T-helper 22 cell (primary cell): Measurements from ENCODE around the gene OR6N2.

Experiments used
- DNase-seq: peaks from one replicate; pipeline ENCODE4 v3.0.0-alpha.2; 2020; ENCODE audit warnings: low read depth

The OR6N2 gene, protein sequence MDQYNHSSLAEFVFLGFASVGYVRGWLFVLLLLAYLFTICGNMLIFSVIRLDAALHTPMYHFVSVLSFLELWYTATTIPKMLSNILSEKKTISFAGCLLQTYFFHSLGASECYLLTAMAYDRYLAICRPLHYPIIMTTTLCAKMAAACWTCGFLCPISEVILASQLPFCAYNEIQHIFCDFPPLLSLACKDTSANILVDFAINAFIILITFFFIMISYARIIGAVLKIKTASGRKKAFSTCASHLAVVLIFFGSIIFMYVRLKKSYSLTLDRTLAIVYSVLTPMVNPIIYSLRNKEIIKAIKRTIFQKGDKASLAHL

GRCh38 chr1:158781104-158781503 lies at the start of gene OR6N2:
TSS of gene OR6N2 (minus strand) at chr1:158781204. CDS start at chr1:158777635, 3,569 bp downstream.
- no peak for DNase-seq

- no peak for DNase-seq
Measured at GRCh38 chr1:158830074-158830677, 49.2 kb upstream of the OR6N2 start.

- DNase-seq, result no peak
Measured at GRCh38 chr1:158821723-158822122, 40.7 kb upstream of the OR6N2 start.

GRCh38 chr1:158819461-158820443 lies 38.7 kb upstream of the OR6N2 start:
- DNase-seq, result no peak

- no peak for DNase-seq
Measured at GRCh38 chr1:158818975-158819431, 38.0 kb upstream of the OR6N2 start.

GRCh38 chr1:158818560-158818959 lies 37.6 kb upstream of the OR6N2 start:
- DNase-seq, result no peak

- DNase-seq, result no peak
Measured at GRCh38 chr1:158814970-158815369, 34.0 kb upstream of the OR6N2 start.

DNA sequence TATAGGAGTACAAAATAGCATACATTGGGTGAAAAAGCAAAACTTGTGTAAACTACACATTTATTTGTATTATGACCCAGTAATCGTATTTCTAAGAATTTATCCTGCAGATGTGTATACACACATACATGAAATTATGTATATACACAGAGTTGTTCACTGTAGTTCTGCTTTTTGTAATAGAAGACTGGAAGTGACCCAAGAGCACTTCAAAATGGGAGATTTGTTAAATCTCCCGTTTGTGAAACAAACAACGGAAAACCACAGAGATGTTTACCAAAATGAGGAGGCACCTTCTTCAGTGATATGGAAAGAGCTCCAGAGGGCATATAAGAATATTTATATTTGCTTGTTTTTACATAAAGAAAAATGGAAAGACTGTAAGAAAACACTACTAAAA lies 32.2 kb upstream of the OR6N2 start:
- no peak for DNase-seq

DNA sequence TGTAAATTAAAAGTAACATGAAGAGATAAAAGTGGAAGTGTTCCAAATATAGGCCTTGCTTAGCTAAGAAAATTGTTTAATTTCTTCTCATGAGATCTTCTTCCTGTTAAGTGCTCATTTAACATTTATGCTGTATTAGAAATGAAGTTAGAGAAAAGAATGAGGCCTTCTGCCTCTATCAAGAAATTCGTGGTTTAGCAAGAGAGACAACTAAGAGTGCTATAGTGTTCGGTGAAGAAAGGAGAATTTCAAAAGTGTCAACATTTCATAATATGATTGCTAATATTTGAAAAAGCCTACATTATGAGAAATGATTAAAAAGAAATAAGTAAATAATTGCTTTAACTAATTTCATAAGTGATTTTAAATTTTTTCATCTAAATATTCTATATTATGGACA lies 31.3 kb upstream of the OR6N2 start:
- DNase-seq, result no peak

GRCh38 chr1:158810311-158810710 lies 29.3 kb upstream of the OR6N2 start:
- DNase-seq, result no peak

GRCh38 chr1:158809862-158810261 lies 28.9 kb upstream of the OR6N2 start:
- DNase-seq, result no peak

GRCh38 chr1:158809256-158809655 lies 28.3 kb upstream of the OR6N2 start:
- DNase-seq, result no peak

- DNase-seq, result no peak
Measured at GRCh38 chr1:158806916-158807536, 26.0 kb upstream of the OR6N2 start.

DNA sequence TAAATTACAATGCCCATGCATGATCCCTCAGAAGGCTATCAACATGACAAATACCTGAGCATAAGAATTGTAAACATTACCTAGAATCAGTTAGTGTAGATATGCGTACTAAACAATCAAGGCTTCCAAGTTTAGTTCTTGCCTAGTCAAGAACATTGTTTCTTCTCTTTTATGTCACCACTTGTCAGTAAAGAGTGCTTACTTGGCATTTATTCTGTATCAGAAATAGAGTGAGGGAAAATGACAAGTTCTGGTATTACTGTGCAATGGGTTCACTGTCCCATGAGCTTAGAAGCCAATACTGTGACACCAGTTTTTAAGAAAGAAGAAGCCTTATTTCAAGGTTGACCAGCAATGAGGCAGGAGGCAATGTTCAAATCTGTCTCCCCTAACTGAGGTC lies 22.7 kb upstream of the OR6N2 start:
- no peak for DNase-seq

DNA sequence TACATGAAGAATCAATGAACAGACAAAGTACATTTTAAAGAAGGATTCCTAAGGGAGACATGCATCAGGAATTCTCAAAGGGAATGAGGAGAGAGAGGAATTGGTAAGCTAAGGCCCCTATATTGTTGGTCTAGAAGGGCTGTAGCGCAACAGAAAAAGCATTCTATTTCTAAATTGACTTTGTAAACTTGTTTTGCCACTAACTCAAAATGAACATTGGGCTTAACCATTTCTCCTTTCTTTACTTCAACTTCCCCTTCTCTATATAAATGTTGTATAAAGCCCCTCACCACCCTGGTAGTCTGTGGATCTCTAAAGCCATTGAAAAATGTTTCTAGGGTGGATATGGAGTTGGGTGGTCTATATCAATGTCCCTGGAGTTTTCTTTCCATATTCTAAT lies 20.4 kb upstream of the OR6N2 start:
- DNase-seq, result no peak

DNA sequence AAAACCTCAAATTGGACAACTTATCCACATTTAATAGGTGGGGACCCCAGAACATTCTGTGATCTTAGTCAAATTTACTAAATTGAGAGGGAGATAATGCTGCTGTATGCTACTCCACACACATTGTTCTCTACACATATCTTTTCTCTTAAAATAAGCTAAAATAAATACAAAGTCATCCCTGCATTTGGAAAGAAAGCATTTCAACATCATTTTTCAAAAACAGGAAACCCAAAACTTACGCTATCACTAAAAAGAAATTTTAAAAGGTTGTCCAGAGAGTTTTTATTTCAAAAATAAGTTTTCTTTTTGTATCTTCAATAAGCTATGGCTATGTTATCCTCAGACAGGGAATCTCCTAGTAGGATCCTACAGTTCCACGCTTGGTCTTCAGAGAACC lies 19.5 kb upstream of the OR6N2 start:
- no peak for DNase-seq

GRCh38 chr1:158799689-158800088 lies 18.7 kb upstream of the OR6N2 start:
- no peak for DNase-seq

DNA sequence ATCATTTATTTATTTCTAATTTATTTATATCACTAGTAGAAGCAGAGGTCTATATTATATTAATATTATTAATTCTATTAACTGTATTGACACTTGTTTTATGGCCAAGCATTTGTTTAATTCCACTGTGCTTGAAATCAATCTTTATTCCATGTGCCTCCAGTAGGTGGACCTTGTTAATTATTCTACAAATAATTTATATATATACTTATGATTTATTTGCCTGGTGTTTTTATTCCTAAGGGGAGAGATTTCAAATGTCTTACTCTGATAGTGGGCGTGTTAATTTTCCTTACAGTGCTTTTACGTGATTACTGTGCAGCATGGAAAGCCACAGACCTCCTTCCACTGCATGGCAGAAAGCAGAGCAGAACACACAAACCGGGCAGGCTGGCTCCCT lies 17.5 kb upstream of the OR6N2 start:
- DNase-seq, result no peak

DNA sequence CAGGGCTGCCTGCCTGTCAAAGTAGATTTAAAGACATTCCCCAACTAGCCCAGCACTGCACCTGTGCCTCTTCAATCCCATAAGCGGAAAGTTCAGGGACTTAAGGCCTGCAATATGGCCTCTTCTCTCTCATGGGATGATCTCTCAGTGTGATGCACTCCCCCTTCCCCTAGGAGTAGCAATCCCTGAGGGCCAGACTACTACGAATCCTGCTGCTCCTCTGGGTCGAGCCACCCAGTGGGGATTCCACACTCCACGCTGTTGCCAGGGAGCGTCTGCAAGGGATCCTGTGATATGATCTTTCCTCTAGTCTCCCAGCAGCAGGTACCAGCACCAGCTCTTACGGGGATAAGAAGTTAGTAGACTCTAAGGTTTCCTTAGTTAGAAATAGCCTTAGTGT lies 13.2 kb upstream of the OR6N2 start:
- DNase-seq, result no peak

- no peak for DNase-seq
Measured at GRCh38 chr1:158793604-158794003, 12.6 kb upstream of the OR6N2 start.

DNA sequence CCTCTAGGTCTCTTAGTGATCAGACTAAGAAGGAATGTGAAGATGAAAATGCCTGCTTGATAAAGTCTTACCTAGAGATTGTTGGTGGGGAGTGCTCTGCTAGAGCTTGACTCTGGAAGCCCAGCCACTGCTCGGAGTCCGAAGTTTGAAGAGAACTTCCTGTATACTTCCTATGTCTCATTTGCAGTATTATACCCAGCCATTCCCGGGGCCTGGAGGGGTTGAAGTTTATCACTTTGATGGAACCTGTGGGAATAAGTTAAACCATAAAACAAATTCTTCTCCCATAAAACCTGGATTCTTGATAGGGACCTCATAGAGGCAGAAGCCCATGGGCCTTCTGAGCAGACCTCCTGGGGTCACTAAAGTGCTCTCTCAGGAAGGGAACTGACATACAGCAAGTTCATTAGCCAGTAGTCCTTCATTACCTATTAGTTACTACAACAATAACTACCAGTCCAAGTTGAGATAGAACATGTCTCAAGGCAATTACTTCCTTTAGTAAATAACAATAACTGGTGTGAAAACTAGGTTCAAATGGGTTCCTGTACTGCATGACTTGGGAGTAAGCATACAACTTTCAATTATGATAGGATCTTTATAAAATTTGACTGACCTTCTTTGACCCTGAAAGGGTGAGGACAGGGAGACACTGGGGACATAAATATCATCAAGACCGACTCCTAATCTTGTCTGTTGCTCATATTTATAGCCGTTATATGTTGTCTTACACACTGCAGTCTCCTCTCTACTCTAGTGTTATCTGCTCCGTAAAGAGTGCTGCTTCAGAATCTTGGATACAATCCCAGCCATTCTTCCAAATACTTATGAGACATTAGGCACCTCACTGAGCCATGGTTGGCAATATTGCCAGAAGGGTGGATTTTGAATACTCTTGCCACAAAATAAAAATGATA lies 8.8 kb downstream of the OR6N2 start, which contains the start of gene OR6N1:
Gene OR6N1 (minus strand): TSS at position 246 of the 917 bp plus-strand sequence. CDS start 5,513 bp downstream, outside the sequence.
- DNase-seq, result no peak
